ENCODE results near the gene SCRT2.
"Not testable (repeated sequence)": the region's sequence is repeated elsewhere in the genome, so short reads cannot be mapped to it uniquely, and the experiment has no call there.

SCRT2 gene

DNA sequence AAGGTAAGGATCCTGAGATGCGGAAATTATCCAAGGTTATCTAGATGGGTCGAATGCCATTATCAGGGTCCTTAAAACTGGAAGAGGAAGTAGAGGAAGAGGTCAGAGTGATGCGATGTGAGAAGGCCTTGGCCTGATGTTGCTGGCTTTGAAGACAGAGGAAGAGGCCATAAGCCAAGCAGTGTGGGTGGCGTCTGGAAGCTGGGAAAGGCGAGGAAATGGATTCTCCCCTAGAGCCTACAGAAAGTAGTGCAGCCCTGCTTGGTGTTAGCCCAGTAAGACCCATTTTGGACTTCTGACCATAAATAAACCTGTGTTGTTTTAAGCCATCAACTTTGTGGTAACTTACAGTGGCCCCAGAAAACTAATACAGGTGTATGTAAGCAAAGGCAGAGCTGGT, 24.6 kb downstream of the SCRT2 start:
- DNase-seq: no peak

DNA sequence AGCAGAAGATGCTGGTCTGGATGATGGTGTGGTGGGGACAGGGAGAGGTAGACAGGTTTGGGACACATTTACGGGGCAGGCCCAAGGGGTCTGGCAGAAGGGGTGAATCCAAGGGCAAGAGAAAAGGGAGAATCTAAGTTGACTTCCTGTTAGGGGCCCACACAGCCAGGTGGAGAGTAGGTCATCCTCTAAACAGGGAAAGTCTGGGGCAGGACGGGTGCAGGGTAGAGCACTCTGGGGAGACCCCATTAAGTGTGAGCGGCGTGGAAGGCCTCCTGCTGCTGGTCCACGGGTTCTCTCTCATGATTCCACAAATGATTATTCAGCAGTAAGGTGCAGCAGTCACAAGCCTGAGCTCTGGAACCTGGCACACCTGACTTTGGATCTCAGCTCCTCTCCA, 25.3 kb downstream of the SCRT2 start:
- DNase-seq: no peak

DNA sequence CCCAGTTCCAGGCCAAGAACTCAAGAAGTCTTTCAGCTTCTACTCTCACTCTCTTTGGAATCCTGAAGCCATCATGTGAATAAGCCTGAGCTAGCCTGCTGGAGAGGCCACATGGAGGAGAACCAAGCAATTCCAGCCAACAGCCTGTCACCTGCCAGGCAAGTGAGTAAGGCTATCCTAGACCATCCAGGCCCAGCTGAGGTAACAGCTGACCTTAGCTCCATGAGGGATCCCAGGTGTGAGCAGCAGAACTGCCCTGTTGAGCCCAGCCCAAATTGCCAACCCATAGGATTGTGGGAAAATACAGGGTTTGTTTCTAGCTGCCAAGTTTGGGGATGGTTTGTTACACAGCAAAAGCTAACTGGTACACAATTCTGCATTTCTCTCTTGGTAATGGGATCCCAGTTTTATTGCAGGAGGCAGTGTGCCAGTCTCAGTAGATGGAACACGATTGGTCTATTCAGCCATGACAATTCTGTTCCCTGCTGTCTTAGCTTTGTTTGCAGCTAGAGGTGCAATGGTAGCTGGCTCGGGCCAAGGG, 28.1 kb downstream of the SCRT2 start:
- DNase-seq: no peak

DNA sequence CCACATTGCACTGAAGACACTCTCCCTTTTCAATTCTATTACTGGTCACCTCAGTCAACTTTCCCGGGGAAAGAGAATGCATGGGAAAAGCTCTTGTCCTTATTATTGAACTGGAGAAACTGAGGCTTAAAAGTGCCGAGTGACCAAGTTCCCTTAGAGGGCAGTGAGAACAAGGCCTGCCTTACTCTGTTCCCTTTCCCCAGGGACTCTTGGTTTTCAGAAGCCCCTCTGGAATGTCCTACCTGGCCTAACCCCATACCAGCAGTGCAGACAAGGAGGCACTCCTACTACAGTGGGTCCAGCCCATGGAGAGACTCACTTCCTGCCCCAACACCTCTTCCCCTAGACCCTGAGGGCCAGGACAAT, 28.8 kb downstream of the SCRT2 start:
- DNase-seq: no peak

DNA sequence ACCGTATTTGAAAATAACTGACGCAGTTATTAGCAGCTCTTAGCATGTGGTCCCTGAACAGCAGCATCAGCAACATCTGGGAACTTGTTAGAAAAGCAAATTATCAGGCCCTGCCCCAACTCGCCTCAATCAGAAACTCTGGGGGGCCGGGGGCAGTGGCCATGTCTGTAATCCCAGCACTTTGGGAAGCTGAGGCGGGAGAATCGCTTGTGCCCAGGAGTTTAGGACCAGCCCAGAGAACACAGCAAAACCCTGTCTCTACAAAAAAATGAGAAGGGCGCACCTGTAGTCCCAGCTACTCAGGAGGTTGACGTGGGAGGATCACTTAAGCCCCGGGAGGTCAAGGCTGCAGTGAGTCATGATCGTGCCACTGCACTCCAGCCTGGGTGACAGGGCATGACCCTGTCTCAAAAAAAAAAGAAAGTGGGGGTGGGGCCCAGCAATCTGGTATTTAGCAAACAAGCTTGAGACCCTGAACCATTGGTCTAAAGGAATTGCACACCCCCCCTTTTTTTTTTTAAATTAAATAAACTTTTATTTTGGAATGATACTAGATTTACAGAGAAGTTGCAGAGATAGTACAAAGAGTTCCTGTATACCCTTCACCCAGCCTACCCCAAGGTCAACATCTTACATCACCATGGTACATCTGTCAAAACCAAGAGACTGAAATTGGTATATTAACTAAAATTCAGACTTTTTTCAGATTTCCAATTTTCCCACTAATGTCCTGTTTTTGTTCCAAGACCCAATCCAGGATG, 29.3 kb downstream of the SCRT2 start:
- no peak for DNase-seq

DNA sequence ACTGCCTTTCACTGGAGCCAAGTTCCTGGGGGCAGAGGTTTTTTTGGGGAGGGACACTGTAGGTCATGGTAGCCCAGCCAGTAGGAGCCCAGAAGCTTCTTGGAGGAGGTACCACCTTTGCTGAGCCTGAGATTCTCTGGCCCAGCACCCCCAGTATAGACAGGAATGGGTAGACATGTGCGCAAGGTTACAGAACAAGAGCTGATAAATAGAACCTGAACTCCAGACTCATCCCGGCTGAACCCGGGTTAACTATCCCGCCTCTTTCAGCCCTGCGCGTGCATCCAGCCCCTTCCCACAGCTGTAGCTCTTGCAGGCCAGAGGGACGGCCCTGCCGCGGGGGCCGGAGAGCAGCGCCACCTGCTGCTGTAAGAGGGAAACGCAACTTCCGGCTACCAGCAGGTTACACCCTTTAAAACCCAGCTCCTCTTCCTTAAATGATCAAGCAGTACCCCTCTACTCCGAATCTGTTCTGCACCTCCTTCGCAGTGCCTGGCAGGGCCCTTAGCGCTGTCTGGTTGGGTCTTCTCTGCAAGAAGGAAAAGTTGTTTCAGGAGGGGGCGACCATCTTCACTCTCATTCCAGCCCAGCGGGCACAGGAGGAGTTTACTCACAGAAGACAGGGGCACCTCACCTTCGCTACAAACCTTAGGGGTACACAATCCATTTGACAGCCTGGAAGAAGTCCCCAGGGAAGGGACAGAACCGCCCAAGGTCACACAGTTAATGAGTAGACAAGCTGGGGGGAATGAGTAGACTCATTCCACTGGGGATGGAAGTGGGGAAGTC, 30.1 kb downstream of the SCRT2 start:
- no peak for DNase-seq

DNA sequence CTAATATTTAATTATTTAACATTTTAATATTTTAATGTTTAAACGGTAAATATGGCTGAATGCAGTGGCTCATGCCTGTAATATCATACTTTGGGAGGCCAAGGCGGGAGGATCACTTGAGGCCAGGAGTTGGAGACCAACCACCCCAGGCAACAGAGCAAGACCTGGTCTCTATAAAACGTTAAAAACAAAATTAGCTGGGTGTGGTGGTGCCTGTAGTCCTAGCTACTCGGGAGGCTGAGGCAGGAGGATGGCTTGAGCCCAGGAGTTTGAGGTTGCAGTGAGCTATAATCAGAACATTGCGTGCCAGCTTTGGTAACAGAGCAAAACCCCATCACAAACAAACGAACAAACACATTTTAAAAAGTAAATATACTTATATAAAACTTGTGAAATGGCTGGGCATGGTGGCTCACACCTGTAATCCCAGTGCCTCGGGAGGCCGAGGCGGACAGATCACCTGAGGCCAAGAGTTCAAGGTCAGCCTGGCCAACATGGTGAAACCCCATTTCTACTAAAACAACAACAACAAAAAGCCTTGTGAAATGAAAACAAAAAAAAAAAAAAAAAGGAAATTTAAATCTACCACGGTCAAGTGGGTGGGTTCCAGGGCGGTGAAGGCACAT, 30.8 kb downstream of the SCRT2 start:
- no peak for DNase-seq

DNA sequence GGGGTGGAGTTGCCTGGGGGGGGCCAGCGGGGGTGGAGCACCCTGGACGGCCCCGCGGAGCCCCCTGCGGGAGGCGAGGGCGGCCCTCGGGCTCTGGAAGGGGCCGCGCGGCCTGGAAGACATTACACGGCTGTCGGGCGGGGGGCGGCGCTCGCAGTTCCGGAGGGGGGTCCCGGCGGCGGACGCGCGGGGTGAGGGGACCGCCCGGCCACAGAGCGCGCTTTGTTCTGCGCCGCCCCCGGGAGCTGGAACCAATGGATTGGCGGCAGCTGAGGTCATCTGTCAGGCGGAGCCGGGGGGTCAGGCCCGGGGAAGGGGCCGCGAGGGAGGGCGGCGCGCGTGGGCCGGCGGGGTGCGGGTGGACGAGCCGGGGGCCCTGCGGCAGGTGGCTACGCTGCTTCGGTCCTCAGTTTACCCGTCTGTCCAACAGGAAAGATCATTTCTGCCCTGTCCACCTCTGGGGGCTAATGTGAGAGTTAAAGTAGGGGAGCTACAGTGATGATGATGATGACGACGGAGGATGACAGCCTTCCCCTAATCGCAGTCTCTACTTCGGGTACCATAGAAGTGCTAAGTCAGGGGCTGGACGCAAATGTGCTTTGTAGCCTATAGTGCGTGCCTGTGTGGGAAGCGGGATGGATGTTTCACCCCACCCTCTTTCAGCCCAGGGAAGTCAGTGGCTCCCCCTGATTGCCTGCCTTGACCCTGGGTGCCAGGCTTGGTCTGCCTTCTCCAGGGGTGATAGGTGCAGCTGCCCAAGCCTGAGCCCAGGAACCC, 33.0 kb downstream of the SCRT2 start:
- no peak for DNase-seq

DNA sequence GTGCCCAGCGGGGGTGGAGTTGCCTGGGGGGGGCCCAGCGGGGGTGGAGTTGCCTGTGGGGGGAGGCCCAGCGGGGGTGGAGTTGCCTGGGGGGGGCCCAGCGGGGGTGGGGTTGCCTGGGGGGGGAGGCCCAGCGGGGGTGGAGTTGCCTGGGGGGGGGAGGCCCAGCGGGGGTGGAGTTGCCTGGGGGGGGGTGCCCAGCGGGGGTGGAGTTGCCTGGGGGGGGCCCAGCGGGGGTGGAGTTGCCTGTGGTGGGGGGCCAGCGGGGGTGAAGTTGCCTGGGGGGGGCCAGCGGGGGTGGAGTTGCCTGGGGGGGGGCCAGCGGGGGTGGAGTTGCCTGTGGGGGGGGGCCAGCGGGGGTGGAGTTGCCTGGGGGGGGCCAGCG, 33.6 kb downstream of the SCRT2 start:
- DNase-seq: not testable (repeated sequence)

DNA sequence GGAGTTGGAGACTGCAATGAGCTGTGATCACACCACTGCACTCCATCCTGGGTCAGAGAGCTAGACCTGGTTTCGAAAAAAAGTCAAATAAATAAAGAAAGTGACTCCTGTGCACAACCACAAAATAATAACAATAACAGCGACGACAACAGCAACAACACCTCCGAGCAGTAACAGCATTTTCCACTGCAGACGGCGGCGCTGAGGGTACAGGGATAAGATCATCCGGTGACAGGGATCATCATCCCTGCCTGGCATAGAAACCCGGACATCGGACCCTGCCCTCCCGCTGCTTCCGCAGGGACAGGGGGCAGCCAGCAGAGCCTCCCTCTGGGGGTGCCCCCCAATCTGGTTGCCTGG, 34.1 kb downstream of the SCRT2 start:
- no peak for DNase-seq

DNA sequence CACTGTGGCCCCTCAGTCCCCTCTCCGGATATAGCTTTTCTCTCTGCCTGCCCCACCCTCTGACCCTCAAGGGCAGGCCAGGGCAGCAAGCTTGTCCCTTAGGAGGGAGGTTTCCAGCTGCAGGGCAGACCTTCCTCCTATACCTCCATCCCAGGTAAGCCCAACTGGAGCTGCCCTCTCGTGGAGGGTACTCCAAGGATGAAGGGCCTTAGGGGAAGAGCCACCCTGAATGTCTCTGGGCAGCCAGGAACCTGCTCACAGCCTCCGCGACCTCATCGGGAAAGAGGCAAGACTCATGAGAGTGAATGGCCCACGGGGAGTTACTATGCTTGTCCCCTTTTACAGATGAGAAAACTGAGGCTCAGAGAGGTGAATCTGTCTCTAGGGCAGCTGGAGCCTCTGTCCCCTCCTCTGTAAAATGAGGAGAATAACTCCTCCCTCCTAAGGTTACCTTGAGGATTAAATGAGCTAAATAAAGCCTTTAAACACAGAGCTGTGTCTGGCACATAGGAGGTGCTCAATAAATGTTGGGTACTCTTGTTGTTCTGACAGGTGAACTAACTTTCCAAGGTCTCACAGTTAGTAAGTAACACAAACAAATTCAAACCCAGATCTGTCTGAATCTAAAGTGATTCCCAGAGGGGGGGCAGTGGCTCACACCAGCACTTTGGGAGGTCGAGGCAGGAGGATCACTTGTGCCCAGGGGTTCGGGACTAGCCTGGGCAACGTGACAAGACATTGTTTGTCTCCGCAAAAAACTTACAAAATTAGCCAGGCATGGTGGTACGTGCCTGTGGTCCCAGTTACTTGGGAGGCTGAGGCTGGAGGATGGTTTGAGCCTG, 34.7 kb downstream of the SCRT2 start:
- DNase-seq: no peak

DNA sequence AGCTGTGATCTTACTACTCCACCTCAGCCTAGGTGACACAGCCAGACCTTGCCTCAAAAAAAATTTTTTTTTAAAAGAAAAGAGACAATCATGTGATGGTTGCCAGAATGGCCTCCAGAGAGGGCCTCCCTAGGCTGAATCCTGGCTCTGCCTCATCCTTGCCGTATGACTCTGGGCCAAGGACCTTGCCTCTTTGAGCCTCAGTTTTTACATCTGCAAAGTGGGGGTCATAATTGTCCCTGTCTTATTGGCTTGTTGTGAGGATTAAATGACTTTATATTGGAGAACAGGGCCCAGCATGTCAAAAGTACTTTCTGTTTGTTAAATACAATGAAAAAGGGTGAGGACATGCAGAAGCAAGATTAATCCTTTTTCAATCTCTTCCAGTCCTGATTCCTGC, 37.0 kb downstream of the SCRT2 start:
- no peak for DNase-seq

DNA sequence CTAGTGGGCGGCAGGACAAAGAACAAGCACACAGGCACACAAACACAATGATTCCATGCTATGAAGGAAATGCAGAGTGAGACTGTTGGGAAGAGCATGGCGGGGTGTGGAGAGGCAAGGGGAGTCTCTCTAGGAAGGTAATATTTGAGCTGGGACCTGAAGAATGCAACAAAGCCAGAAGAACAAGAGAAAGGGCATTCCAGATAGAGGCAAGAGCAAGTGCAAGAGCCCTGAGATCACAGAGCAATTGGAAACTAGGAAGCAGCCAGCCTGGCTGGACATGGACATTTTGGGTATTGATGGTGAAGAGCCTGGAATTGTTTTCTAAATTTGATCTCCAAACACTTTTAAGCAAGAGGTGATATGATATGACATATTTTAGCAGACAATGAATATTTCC, 38.0 kb downstream of the SCRT2 start:
- DNase-seq: no peak

DNA sequence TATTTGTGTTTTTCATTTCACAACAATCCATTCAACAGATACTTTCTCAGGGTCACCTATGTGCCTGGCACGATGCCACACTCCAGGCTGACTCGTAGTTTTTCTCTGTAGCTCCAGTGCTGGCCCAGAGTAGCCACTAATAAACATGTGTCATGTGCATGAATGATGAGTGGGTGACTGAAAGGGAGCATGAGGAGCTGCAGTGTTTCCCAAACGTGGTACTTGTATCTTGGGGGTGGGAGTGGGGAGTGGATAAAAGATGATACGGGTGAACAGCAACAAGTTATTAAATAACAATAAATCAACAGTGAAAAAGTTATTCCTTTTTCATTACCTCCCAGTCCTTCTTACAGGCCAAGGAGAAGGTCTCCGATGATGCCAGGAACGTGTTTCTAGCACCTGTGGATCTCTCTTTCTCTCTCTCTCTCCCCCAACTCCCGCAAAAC, 39.7 kb downstream of the SCRT2 start:
- no peak for DNase-seq

DNA sequence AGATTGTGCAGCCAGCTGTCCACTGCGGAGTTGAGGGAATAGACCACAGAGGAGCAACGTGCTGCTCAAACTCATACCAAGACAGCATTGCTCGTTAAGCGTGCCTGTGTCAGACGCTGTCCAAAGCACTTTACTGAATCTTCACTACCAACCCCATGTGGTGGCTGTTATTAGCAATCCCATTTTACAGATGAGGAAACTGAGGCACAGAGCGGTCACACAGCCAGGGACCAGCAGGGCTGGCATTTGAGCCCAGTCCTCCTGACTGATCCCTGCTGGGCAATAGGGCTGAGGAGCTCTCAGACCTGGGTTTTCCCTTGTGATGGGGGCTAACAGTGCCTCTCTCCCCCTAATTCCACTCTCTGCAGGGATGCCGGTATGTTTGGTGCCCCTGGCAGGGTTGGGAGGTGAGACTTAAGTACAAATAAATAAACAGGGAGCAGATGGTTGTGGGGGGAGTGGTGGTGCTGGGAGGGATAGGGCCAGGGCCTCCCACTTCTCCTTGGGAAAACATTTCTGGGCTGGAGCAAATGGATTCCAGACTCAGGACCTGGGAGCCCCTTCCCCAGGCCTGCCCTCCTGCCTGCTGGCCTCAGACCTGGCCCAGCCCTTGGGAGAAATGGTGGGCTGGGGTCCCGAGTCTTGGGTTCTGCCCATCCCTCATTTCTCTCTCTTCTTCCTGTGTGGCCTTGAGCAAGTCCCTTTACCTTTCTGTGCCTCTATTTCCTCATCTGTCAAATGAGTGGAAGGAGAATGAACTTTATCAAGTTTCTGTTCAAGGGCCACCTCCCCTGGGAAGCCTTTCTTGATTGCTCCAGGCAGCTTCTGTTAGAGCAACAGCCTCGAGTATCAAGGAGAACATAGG, 40.3 kb downstream of the SCRT2 start:
- DNase-seq: no peak

DNA sequence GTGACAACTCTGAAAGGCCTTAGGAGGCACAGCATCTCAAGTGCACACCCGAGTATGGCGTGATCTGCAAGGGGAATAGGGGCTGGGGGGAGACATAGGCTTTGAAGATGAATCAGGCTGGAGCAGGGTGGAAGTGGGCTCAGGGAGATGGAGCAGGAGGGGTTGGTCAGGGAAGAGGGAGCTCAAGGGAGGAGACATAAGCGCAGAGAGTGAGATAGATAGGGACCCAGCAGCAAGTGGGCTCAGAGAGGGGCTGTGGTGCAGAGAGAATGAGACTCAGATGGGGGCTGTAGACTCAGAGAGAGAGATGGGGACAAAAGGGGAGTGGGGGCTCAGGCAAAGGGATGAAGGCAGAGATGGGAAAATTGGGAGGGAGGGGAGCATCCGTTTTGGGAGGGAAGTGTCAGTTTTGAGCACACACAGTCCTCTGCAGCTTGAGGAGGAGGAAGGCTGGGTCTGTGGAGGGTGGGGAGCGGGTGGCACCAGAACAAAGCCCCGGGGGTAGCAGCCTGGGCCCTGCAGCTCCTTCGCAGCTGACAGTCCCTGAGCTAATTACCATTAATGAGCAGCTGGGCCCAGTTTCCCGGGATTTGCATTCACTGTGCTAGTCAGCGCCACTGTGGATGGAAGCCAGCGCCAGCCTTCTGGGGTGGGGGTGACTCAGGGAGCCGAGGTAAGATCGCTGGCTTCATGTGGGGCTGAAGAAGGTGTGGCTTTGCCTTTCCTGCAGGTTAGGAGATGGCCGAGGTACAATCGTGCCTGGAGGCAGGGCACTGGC, 41.3 kb downstream of the SCRT2 start:
- no peak for DNase-seq

DNA sequence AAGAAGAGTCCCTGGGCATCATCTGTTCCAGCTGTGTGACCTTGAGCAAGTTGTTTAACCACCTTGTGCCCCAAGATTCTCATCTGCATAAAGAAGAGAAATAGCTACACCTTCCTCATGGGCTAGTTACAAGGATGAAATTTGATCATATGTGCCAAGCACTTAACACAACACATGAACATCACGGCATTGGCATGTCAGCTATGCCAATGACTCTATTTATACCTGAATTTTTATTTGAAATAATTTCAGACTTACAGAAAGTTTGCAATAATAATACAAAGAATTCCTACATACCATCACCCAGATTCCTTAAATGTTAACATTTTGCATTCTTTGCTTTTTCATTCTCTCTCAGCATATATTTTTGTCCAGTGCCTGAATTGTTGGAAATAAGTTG, 44.5 kb downstream of the SCRT2 start:
- no peak for DNase-seq

DNA sequence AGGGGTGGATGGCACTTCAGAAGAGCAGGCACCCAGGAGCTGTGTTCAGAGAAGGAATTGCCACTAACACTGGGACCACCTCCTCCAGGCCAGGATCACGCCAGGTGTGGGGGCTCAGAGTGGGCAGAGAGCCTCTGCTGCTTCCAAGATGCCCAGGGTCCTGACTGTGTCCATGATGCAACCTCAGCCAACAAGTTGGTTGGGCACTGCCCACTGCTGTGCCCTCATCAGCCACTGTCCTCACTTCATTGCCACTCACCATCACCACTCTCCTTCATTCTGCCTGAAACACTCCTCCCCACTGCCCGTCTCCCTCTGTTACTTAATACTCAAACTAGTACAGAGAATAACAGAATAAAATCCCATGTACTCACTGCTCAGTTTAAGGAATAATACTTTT, 49.0 kb downstream of the SCRT2 start:
- DNase-seq: no peak

DNA sequence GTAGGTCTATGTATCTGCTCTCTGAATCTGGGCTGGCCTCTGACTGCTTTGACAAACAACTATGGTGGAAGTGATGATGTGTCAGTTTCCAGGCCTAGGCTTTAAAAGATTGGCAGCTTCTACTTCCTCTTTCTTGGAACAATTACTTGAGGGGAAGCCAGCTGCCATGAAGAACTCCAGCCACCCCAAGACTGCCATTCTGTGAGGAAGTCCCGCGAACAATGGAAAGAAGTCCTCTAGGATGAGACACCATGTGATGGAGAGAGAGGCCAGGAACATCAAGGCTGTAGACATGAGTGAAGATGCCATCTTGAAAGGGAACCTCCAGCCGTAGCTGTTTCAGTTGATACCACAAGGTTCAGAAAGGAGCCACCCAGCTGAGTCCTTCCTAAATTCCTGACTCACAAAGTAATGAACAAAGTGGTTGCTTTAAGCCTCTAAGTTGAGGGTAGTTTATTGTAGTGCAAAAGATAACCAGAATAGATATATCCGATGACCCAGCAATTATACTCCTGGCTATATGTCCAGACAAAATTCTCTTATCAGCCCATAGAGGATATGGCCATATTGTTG, 50.2 kb downstream of the SCRT2 start:
- no peak for DNase-seq

DNA sequence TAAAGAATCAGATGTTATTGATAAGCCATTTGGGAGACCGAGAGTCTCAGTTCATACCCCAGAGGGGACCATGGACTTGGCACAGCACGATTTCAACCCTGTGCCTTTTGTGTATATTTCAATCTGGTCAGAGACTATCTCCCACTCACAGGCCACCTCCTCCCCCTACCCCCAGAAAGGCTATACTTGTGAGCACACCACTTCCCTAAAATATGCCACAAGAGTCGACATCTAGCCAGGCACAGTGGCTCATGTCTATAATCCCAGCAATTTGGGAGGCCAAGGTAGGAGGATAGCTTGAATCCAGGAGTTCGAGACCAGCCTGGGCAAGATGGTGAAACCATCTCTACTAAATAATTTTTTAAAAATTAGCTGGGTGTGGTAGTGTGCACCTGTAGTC, 51.9 kb downstream of the SCRT2 start:
- no peak for DNase-seq

All from NCI-H2107 (cell line).